Gastroesophageal sphincter (tissue), 4 donors: ENCODE data around the gene NFE2L3. TPM values are rescaled to one million over a fixed set of nuclear protein-coding genes. Genes with fewer than 3 reads are reported as not detected.

Experiments
- ATAC-seq: fragments of 150-250 bp; one replicate; pipeline ENCODE4 v1.9.1; 2016; ENCODE audit warnings: mild to moderate bottlenecking, moderate library complexity
- H3K27ac ChIP-seq, 4 donors: fragments of 200-600 bp; sonication (generic) in 3 of 4; 1 replicate in 3 of 4; 2 replicates in 1 of 4; pipeline ENCODE4 v1.5.1; 2016 to 2019
- H3K27me3 ChIP-seq: fragments of 200-600 bp; sonication (generic); one replicate; pipeline ENCODE4 v1.5.1; 2019
- H3K36me3 ChIP-seq, 2 donors: fragments of 200-600 bp; sonication (generic); one replicate each; pipeline ENCODE4 v1.5.1; 2019; ENCODE audit warnings: control low read depth in 1 of 2
- H3K4me1 ChIP-seq, 3 donors: fragments of 200-600 bp; sonication (generic); 1 replicate in 2 of 3; 2 replicates in 1 of 3; pipeline ENCODE4 v1.5.1; 2016 to 2019; ENCODE audit warnings: control low read depth in 2 of 3
- H3K4me3 ChIP-seq, 2 donors: fragments of 200-600 bp; sonication (generic); one replicate each; pipeline ENCODE4 v1.5.1; 2019; ENCODE audit warnings: mild to moderate bottlenecking in 1 of 2, moderate library complexity in 1 of 2
- H3K9me3 ChIP-seq, 3 donors: fragments of 200-600 bp; sonication (generic); one replicate each; pipeline ENCODE4 v1.5.1; 2017 to 2019; ENCODE audit warnings: control low read depth in 2 of 3
- CTCF ChIP-seq, 4 experiments: fragments of 200-600 bp in 2 of 4; fragments of 450-650 bp in 2 of 4; sonication (generic) in 1 of 4; IDR thresholded peaks; one replicate each; pipeline ENCODE4 v1.5.1; 2017 to 2019; ENCODE audit warnings: antibody characterized with exemption in 4 of 4, mild to moderate bottlenecking in 2 of 4, moderate library complexity in 2 of 4
- EP300 ChIP-seq: sonication (generic); formaldehyde crosslinking; IDR thresholded peaks from one replicate; pipeline ENCODE4 v1.6.1; 2017; ENCODE audit warnings: antibody characterized with exemption, mild to moderate bottlenecking
- POLR2A ChIP-seq, 2 donors: fragments of 450-650 bp; IDR thresholded peaks; one replicate each; pipeline ENCODE4 v1.6.1; 2017; ENCODE audit warnings: antibody characterized with exemption in 2 of 2, mild to moderate bottlenecking in 2 of 2, moderate library complexity in 1 of 2
- POLR2AphosphoS5 ChIP-seq: sonication (generic); formaldehyde crosslinking; IDR thresholded peaks from one replicate; pipeline ENCODE4 v1.6.1; 2017; ENCODE audit warnings: antibody characterized with exemption
- WGBS, 2 donors: methylation state at CpG; one replicate each; pipeline ENCODE4 v1.1.5; 2018; ENCODE audit warnings: low coverage in 1 of 2; 5-methylcytosine and 5-hydroxymethylcytosine counted together
- total RNA-seq, 4 donors: library from RNA; depleted of rRNA; stranded (reverse); fragments of >200 nt; gene quantifications; one replicate each; pipeline ENCODE4 v1.1.0, GENCODE V29; 2016

NFE2L3 gene
- total RNA-seq, 4 donors from 2014 or later = 0.62 to 4.4 (median 2.2) TPM

GRCh38 chr7:26188957-26189541 is 37.1 kb downstream of the NFE2L3 start:
- no peak overlapping the region for H3K4me3 ChIP-seq
- H3K36me3 ChIP-seq = peaks cover 36 to 77% of the 10 kb centered on the region in 2 donors
- ATAC-seq = no peak
- no peaks in the 10 kb centered on the region for H3K27me3 ChIP-seq
- 96 to 97% methylated on average over 3 of the region's 3 CpGs for WGBS, 2 donors
- H3K4me1 ChIP-seq = peaks cover 7 to 52% (median 15%) of the 10 kb centered on the region in 3 donors
- no peaks in the 10 kb centered on the region for H3K9me3 ChIP-seq
- no peak overlapping the region for H3K27ac ChIP-seq
- TF ChIP-seq POLR2A (IDR thresholded peaks at IDR 0.05) (peak in 1 of 2 donors; percentile 10), EP300 (no peak), POLR2AphosphoS5 (peak; percentile 21)

- H3K9me3 ChIP-seq = no peaks in the 10 kb centered on the region
- no peak for TF ChIP-seq CTCF (IDR thresholded peaks at IDR 0.05)
- no peak for TF ChIP-seq EP300
- no peak for TF ChIP-seq POLR2A (IDR thresholded peaks at IDR 0.05)
- TF ChIP-seq POLR2AphosphoS5 = no peak
- H3K27ac ChIP-seq = no peak overlapping the region
- no peaks in the 10 kb centered on the region for H3K27me3 ChIP-seq
- 62 to 82% methylated on average over 3 of the region's 3 CpGs for WGBS, 2 donors
- H3K4me3 ChIP-seq = no peak overlapping the region
- peaks cover 36 to 84% of the 10 kb centered on the region in 2 donors for H3K36me3 ChIP-seq
- ATAC-seq = no peak
- H3K4me1 ChIP-seq = peaks cover 13 to 58% (median 15%) of the 10 kb centered on the region in 3 donors
Observed at GRCh38 chr7:26189697-26190096, 37.7 kb downstream of the NFE2L3 start.

GRCh38 chr7:26190417-26190869 is 38.4 kb downstream of the NFE2L3 start:
- H3K27ac ChIP-seq = no peak overlapping the region
- H3K9me3 ChIP-seq = no peaks in the 10 kb centered on the region
- peaks cover 39 to 91% of the 10 kb centered on the region in 2 donors for H3K36me3 ChIP-seq
- WGBS, 2 donors = 53 to 100% methylated on average over 1 of the region's 1 CpG
- H3K27me3 ChIP-seq = no peaks in the 10 kb centered on the region
- ATAC-seq = no peak
- no peak for TF ChIP-seq POLR2AphosphoS5
- TF ChIP-seq CTCF (IDR thresholded peaks at IDR 0.05) = no peak
- no peak overlapping the region for H3K4me3 ChIP-seq
- peaks cover 18 to 66% (median 19%) of the 10 kb centered on the region in 3 donors for H3K4me1 ChIP-seq

GRCh38 chr7:26191233-26191973 is 39.4 kb downstream of the NFE2L3 start:
- WGBS, 2 donors = 65 to 69% methylated on average over 7 of the region's 7 CpGs
- Histone ChIP-seq H3K36me3 (peaks cover 49 to 98% of the 10 kb centered on the region in 2 donors), H3K4me1 (peaks cover 27 to 75% (median 28%) of the 10 kb centered on the region in 3 donors)

More at GRCh38 chr7:26191233-26191973, 39.4 kb downstream of the NFE2L3 start:
- ATAC-seq = no peak
- Histone ChIP-seq H3K4me3 (no peak overlapping the region), H3K27ac (no peak overlapping the region), H3K27me3 (no peaks in the 10 kb centered on the region), H3K9me3 (no peaks in the 10 kb centered on the region)
- no peak for TF ChIP-seq POLR2A (IDR thresholded peaks at IDR 0.05)
- TF ChIP-seq POLR2AphosphoS5 = no peak
- no peak for TF ChIP-seq EP300
- TF ChIP-seq CTCF (IDR thresholded peaks at IDR 0.05) = no peak
